ENCODE results near the gene CBLN3.

DNA sequence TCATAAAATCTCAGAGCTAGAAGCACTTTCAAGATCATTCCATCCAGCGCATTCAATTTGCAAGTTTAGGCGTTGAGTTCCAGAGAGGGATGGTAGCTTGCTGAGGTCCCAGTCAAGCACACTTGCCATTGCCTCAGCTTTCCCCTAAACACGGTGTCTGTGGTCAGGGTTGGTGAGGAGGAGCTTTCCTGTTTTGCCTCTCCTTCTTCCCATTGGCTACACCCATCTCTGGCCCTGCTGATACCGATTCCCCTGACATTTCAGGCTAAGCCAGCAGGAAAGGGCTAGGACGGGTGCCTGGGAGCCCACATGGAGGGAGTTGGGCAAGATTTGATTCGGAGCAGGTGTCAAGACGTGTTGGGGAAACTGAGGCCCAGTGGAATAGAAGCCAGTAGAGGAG lies 52.3 kb downstream of the CBLN3 start:
- TF ChIP-seq YY1 (IDR thresholded peaks at IDR 0.05; ENCODE audit: insufficient read depth, insufficient read length) (no peak), ZNF274 (IDR thresholded peaks at IDR 0.05; ENCODE audit: low read depth, low read length) (no peak)
